Fibroblast of villous mesenchyme (primary cell): ENCODE measurements around the gene OR10P1. TPM values are rescaled to one million over a fixed set of nuclear protein-coding genes. Genes with fewer than 3 reads are reported as not detected.

Source experiments
- DNase-seq: peaks from one replicate; pipeline ENCODE4 v3.0.0-alpha.2; 2010; ENCODE audit warnings: low read depth
- H3K4me3 ChIP-seq: 2 replicates; pipeline ENCODE4 v1.5.1; 2011; ENCODE audit warnings: low read depth, mild to moderate bottlenecking, low read length
- CTCF ChIP-seq: IDR thresholded peaks from 2 replicates; pipeline ENCODE4 v1.5.1; 2012; ENCODE audit warnings: low read depth, mild to moderate bottlenecking, low read length; ENCODE audit not compliant: insufficient read depth
- small RNA-seq: library from RNA; depleted of rRNA; stranded (forward); fragments of <200 nt; gene quantifications from one replicate; pipeline ENCODE3, GENCODE V24; 2012
- total RNA-seq: library from RNA; depleted of rRNA; stranded (reverse); fragments of >200 nt; gene quantifications from 2 replicates; pipeline ENCODE4 v1.2.3, GENCODE V29; 2012

The OR10P1 gene
- total RNA-seq, 1 donor = not detected

- DNase-seq = no peak
- H3K4me3 ChIP-seq = no peak overlapping the region
- no peak for TF ChIP-seq CTCF
These were observed 47.0 kb downstream of the OR10P1 start for GRCh38 chr12:55683676-55684075.

GRCh38 chr12:55684761-55685370 lies 48.2 kb downstream of the OR10P1 start:
- no peak overlapping the region for H3K4me3 ChIP-seq
- DNase-seq = no peak
- TF ChIP-seq CTCF = no peak

- DNase-seq = no peak
- no peak overlapping the region for H3K4me3 ChIP-seq
- TF ChIP-seq CTCF = no peak
These were observed 49.0 kb downstream of the OR10P1 start for GRCh38 chr12:55685671-55686070.

- no peak for DNase-seq
- no peak overlapping the region for H3K4me3 ChIP-seq
- TF ChIP-seq CTCF = no peak
These were observed 49.8 kb downstream of the OR10P1 start for GRCh38 chr12:55686366-55687010.

Small RNAs within 50 kb of the gene (small RNA-seq; reads per million reads assigned to genes)
- not detected for gene AC009779.5

Other genes starting within 250 kb of the OR10P1 start
- gene OR6C65, start 236.4 kb upstream of the OR10P1 start, total RNA-seq = not detected in 2 replicates
- not detected in 2 replicates for gene OR6C76, start 210.6 kb upstream of the OR10P1 start, total RNA-seq
- not detected in 2 replicates for gene OR6C2, start 192.8 kb upstream of the OR10P1 start, total RNA-seq
- gene OR6C70, start 166.8 kb upstream of the OR10P1 start, total RNA-seq = not detected in 2 replicates
- gene OR6C68, start 144.5 kb upstream of the OR10P1 start, total RNA-seq = not detected in 2 replicates
- not detected in 2 replicates for gene OR6C4, start 87.3 kb upstream of the OR10P1 start, total RNA-seq
- gene OR2AP1, start 64.4 kb upstream of the OR10P1 start, total RNA-seq = not detected in 2 replicates
- 1.3 TPM in 2 replicates for gene ITGA7, start 71.0 kb downstream of the OR10P1 start, total RNA-seq
- 36.3 and 54.4 TPM in 2 replicates for gene BLOC1S1, start 79.2 kb downstream of the OR10P1 start, total RNA-seq
- 3.9 and 6.0 TPM in 2 replicates for gene RDH5, start 83.5 kb downstream of the OR10P1 start, total RNA-seq
- gene CD63, start 92.1 kb downstream of the OR10P1 start, total RNA-seq = 2,280 and 2,284 TPM in 2 replicates
- gene GDF11, start 106.2 kb downstream of the OR10P1 start, total RNA-seq = 3.9 and 6.5 TPM in 2 replicates
- 86.7 and 94.6 TPM in 2 replicates for gene SARNP, start 180.8 kb downstream of the OR10P1 start, total RNA-seq
- gene ORMDL2, start 181.1 kb downstream of the OR10P1 start, total RNA-seq = 18.0 and 21.6 TPM in 2 replicates
- 31.2 and 48.4 TPM in 2 replicates for gene DNAJC14, start 192.7 kb downstream of the OR10P1 start, total RNA-seq
- 9.1 and 9.7 TPM in 2 replicates for gene MMP19, start 206.0 kb downstream of the OR10P1 start, total RNA-seq